Epithelial cell of proximal tubule (primary cell): Measurements from ENCODE around the gene SLC15A5. TPM values are rescaled to one million over a fixed set of nuclear protein-coding genes. Genes with fewer than 3 reads are reported as not detected.

Experiments used
- DNase-seq: peaks from one replicate; pipeline ENCODE4 v3.0.0-alpha.2; 2011; ENCODE audit warnings: low read depth
- H3K4me3 ChIP-seq: 2 replicates; pipeline ENCODE4 v1.5.1; 2011; ENCODE audit warnings: low read depth, mild to moderate bottlenecking, low read length
- CTCF ChIP-seq: conservative IDR thresholded peaks from 2 replicates; pipeline ENCODE4 v1.5.1; 2012; ENCODE audit warnings: low read depth, mild to moderate bottlenecking, low read length
- total RNA-seq: library from RNA; depleted of rRNA; stranded (reverse); fragments of >200 nt; gene quantifications from 2 replicates; pipeline ENCODE4 v1.2.3, GENCODE V29; 2015

SLC15A5 gene
- total RNA-seq, 1 donor from 2014 or later: not detected

GRCh38 chr12:16269946-16270345 lies 7.5 kb downstream of the SLC15A5 start:
- no peak for DNase-seq
- no peak overlapping the region for H3K4me3 ChIP-seq
- TF ChIP-seq CTCF: no peak

GRCh38 chr12:16266085-16266484 lies 11.4 kb downstream of the SLC15A5 start:
- no peak for TF ChIP-seq CTCF
- DNase-seq: no peak
- no peak overlapping the region for H3K4me3 ChIP-seq

- no peak for TF ChIP-seq CTCF
- no peak for DNase-seq
- H3K4me3 ChIP-seq: no peak overlapping the region
These were observed 15.5 kb downstream of the SLC15A5 start for GRCh38 chr12:16261944-16262475.

GRCh38 chr12:16260206-16260605 lies 17.3 kb downstream of the SLC15A5 start:
- no peak overlapping the region for H3K4me3 ChIP-seq
- no peak for DNase-seq
- no peak for TF ChIP-seq CTCF

- TF ChIP-seq CTCF: no peak
These were observed 18.5 kb downstream of the SLC15A5 start for GRCh38 chr12:16258963-16259362.

GRCh38 chr12:16246264-16246663 lies 31.2 kb downstream of the SLC15A5 start:
- no peak for TF ChIP-seq CTCF
- DNase-seq: no peak
- H3K4me3 ChIP-seq: no peak overlapping the region

More at GRCh38 chr12:16258963-16259362, 18.5 kb downstream of the SLC15A5 start:
- H3K4me3 ChIP-seq: no peak overlapping the region
- no peak for DNase-seq

- no peak for DNase-seq
- TF ChIP-seq CTCF: no peak
- H3K4me3 ChIP-seq: no peak overlapping the region
These were observed 32.3 kb downstream of the SLC15A5 start for GRCh38 chr12:16245209-16245608.
